ENCODE data around the gene DRG1.
"Not testable (repeated sequence)": the region's sequence is repeated elsewhere in the genome, so short reads cannot be mapped to it uniquely, and the experiment has no call there.

DRG1 gene

DNA sequence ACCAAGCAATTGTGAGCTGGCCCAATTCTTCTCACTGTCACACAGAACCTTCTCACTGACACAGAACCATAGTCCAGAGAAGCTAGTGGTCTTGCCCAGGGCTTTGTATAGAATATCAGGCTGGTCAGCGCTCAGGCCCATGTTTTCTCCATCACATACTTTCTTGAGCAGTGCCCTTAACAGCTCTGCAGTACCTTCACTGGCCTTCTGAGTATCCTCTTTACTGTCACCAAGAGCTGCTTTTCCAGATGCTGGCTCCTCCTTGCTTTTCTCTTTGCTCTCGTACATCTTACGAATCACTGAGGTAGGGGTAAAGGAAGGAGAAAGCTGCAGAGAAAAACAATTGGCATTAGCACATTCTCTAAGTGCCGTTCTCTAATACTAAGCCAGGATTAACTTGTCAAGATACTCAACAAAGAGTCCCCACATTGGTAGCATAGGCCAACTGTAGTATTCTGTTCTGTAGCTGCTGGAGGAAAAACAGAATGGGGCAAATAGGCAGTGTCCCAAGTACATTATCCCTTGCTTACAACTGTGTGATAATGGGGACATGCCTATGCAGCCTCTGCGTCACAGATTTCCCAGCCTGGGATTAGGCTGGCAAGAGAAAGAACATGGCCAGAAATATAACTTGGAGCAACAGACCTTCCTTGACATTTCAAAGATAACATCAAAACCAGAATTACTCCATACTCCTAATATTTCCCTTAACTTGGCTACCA lies 43.5 kb downstream of the DRG1 start:
- no peak for DNase-seq

DNA sequence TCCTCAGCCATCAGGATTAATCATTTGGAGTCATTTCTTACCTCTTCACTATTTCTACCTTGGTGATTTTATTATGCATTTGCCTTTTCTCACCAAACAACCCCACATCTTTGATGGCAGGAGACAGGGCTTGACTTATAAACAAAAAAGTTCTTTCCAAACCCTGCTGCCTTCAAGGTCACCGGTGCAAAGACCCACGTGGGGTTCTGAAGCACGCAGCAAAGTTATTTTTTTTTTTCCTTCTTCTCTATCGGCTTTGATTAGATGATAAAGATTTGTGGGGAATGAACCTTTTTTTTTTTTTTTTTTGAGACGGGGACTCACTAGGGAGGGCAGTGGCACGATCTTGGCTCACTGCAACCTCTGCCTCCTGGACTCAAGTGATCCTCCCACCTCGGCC lies 44.1 kb downstream of the DRG1 start:
- DNase-seq, result no peak

DNA sequence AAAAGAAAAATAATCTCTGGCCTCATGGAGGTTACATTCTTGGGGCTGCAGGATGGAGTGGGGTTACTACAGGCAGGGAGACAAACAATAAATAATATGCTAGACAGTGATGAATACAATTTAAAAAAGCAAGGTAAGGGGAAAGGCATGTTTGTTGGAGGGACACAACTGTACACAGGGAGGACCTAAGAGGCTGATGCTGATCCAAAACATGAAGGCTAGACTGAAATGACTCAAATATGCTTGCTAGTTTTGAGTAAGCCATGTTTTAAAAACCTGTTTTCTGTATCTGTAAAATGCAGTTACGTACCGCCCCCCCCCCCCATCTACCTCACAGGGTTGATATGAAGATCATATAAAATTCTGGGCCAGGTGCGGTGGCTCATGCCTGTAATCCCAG lies 46.2 kb downstream of the DRG1 start:
- DNase-seq, result no peak

DNA sequence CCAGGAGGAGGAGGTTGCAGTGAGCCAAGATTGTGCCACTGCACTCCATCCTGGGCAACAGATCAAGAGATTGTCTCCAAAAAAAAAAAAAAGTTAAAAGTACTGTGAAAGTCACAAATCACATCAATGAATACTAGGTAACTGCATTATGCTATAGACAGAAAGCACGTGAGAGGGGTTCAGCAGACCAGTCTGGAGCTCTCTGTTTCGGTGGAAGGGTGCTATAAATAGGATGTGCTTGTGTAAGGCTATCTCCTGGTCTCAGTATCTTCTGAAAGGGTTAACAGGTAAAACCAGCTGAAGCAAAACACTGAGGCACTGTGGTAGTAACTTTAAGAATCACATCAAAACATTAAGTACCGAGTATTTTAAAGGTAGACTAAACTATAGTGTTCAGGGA lies 46.8 kb downstream of the DRG1 start:
- no peak for DNase-seq

DNA sequence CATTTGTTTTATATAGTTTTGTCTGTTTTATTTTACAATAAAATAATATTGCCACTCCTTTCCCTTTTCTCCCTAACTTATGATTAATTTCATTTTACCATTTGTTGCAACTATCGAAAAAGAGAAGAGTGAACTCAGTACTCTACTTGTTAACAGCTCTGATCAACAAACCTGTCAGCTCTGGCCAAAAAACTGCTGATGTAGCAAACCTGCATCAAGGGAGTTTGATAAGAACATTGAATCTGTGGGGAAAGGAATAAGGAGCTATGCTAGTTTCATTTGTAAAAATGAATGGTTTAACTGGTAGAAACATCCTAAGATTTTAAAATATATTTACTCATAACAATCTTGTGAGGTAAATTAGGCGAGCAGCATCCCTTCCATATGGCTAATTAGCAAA lies 47.4 kb downstream of the DRG1 start:
- no peak for DNase-seq

DNA sequence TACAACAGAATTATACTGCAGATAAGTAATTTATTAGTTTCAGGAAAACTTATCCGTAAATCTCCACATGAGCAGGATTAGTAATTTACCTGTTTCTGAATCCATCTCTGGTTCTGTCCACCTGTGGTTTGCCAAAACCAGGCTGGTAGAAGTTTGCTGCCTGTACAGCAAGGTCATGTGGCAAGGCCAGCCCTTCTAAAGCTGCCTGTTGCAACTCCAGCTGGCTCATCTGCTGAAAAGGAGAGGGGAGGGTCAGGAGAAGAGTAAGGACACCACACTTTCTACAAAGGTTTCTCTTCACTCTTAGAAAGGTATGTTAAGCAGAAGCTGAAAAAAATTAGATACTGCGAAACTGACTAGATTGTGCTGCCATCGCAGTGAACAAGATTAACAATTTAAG lies 47.9 kb downstream of the DRG1 start:
- no peak for DNase-seq

DNA sequence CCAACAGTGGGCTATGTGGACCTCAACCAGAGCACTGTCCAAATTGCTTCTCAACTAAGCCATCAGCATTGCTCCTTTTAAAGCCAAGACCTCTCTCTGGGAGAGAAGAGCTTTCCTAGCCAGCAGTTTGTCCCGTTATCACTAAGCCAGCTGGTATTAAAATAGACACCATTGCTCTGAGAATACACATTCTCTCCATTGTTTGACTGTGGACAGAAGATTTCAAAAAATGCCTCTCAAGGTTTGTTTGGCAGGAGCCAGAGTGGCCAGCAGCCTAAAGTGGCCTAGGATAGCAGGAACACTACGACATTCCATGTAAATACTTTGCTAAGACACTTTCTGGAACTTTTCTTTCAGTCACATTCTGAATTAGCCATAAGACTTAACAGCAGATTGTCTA lies 49.0 kb downstream of the DRG1 start:
- DNase-seq, result no peak

DNA sequence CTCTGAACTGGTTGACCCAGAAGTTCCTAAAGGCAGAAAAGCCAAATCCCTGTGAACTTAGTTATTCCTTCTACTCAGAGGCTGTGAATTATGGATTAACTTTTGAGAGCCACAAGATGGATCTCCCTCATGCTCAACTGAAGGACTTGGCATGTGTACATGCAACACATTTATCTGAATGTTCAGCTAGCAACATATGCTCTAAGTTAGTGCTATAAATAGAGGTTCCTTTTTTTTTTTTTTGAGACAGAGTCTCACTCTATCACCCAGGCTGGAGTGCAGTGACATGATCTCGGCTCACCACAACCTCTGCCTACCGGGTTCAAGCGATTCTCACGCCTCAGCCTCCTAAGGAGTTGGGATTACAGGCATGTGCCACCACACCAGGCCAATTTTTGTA lies 50.1 kb downstream of the DRG1 start:
- no peak for DNase-seq

DNA sequence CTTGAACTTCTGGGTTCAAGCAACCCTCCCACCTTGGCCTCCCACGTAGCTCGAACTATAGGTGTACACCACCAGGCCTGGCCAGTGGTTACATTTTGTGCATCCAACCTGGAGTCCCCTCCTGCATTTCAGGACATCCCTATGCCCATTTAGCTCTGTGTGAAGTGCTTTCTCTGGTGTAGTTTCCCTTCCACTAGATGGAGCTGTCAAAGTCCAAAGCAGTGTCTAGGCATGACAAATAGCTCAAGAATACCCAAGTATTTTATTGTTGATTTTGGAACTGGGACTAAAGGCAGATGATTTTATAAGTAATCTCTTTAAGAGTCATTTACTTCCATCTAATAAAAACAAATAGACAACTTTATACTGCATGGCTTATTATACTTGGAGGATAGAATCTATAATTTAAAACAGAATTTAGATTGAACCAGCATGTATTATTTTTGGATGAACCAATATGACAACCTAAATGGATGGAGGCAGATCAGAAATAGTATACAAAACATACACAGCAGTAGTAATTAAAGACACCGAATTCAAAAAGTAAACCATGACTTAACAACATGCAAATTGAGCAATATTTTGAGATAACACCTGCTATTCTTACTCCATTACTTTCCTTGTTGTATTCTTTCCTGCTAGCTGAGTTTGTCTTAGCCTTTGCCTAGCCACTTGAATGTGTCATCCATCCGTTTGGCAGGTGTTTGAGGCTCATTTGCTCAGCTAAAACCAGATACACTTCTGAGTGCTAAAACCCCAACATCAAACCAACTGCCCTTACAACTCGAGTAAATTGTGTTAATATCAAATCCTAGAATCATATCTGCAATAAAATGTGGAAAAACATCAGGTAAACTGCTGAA lies 52.5 kb downstream of the DRG1 start:
- no peak for DNase-seq

DNA sequence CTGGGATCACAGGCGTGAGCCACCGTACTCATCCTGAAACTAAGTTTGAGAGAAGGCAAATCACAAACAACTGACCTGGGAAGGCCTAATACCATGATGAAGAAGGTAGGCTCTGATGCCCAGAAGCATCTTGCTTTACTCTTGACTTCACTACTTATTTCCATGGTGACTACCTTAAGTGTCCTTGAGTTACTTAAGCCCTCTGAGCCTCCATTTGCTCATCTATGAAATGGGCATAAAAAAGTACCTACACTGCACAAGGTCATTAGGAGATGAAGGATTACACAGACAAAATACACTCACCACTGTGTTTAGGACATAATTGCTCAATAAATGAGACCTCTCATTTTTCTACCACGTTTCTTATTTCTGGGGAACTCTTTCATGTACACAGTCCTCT lies 62.3 kb downstream of the DRG1 start:
- DNase-seq, result no peak

DNA sequence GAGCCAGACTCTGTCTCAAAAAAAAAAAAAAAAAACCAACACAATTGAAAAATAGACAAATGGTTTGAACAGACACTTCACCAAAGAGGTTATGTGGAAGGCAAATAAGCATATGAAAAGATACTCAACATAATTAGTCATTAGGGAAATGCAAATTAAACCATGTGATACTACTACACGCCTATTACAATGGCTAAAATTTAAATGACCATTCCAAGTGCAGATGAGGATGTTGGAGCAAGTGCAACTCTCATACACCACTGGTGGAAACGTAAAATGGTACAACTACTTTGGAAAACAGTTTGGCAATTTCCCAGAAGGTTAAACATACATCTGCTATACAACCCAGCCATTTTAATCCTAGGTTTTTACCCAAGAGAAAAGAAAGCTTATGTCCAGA lies 65.9 kb downstream of the DRG1 start:
- DNase-seq, result no peak

DNA sequence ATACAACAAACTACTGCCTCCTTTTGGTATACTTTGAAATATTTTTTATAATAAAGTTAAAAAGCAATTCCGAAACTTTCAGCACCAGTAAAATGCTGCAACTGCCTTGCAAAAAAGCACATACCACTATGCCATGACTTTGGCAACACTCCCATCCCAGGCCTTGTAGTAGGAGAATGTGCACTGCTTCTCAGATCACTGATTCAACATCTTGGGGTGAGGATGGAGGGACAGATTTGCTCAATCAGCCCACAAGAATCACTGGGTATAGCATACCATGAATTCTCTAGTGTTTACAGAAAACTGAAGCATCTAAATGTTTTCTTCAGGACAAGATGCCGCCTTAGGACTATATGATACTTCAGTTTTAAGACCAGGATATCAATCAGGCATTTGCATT lies 75.3 kb downstream of the DRG1 start:
- no peak for DNase-seq

DNA sequence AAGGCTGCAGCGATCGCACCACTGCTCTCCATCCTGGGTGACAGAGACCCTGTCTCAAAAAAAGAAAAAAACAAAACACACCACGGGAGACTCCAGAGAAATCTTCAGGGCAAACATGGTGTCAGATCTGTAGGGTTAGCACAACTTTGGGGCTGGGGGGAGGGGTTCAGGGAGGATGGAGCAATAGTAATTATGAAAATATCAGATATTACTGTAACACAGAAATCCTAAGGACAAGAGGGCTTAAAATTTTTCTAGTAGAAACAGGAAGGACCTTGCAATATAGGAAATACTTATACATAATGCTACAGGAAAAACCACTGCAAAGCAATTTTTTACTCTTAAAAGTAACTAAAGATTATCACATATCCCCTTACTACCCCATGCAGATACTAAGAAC lies 76.4 kb downstream of the DRG1 start:
- DNase-seq, result no peak

DNA sequence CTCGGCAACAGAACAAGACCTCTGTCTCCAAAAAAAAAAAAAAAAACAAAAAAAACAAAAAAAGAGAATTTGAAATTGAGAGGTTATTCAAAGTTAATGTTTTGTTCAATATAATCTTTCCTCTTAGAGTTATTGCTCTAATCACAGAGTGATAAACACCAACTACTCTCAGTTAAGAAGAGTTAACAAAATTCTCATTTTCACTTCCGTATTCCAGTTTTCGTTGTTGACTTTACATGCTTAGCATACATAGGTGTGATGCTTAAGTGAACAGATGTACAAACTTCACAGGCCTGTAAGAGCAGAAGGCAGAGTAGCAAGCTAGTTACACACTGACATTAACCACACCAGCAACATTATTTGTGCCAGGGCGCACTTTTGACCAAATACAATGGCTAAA lies 77.9 kb downstream of the DRG1 start:
- DNase-seq, result no peak

DNA sequence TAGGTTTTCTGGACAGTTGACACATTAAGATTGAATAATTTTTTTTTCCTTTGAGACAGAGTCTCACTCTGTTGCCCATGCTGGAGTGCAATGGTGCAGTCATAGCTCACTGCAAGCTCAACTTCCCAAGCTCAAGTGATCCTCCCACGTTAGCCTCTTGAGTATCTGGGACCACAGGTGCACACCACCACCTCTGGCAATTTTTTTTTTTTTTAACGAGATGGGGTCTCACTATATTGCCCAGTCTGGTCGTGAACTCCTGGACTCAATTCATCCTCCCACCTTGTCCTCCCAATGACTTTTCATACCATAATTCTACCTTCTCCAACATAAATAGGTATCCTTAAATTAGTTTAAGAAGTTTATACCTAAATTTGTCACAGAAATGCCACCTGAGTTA lies 81.7 kb downstream of the DRG1 start:
- no peak for DNase-seq

DNA sequence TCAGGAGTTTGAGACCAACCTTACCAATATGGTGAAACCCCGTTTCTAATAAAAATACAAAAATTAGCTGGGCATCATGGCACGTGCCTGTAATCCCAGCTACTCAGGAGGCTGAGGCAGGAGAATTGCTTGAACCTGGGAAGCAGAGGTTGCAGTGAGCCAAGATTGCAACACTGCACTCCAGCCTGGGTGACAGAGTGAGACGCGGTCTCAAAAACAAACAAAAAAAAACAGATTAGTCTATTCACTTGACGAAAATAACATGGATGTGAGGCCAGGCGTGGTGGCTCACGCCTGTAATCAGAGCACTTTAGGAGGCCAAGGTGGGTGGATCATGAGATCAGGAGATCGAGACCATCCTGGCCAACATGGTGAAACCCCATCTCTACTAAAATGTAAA lies 83.1 kb downstream of the DRG1 start:
- DNase-seq, result not testable (repeated sequence)
